BE2C (cell line): ENCODE data around the gene CYREN.

Source experiments
- DNase-seq: peaks from one replicate; pipeline ENCODE4 v3.0.0-alpha.2; 2020
- H3K27me3 ChIP-seq: fragments of 250-450 bp; sonication (Bioruptor Pico); 2 replicates; pipeline ENCODE4 v1.5.1; 2020; ENCODE audit warnings: mild to moderate bottlenecking
- H3K36me3 ChIP-seq: fragments of 250-450 bp; sonication (Bioruptor Pico); 2 replicates; pipeline ENCODE4 v1.5.1; 2020; ENCODE audit warnings: mild to moderate bottlenecking
- H3K4me1 ChIP-seq: fragments of 250-450 bp; sonication (Bioruptor Pico); 2 replicates; pipeline ENCODE4 v1.5.1; 2020
- H3K4me3 ChIP-seq: 2 replicates; pipeline ENCODE4 v1.5.1; 2011; ENCODE audit warnings: low read depth, low read length
- H3K9me3 ChIP-seq: fragments of 250-450 bp; sonication (Bioruptor Pico); 2 replicates; pipeline ENCODE4 v1.5.1; 2020
- CTCF ChIP-seq: IDR thresholded peaks from 2 replicates; pipeline ENCODE4 v1.5.1; 2012; ENCODE audit warnings: mild to moderate bottlenecking, low read depth, low read length

Gene CYREN

GRCh38 chr7:135199439-135199838 lies 28.9 kb upstream of the CYREN start:
- Histone ChIP-seq H3K27me3 (no peaks in the 10 kb centered on the region), H3K4me3 (no peak overlapping the region), H3K9me3 (no peaks in the 10 kb centered on the region), H3K36me3 (no peaks in the 10 kb centered on the region), H3K4me1 (peaks cover 2% of the 10 kb centered on the region; the same call in 1 of the 2 replicates)
- TF ChIP-seq CTCF, result no peak
- DNase-seq, result no peak

GRCh38 chr7:135197906-135198655 lies 27.6 kb upstream of the CYREN start:
- Histone ChIP-seq H3K36me3 (no peaks in the 10 kb centered on the region), H3K4me3 (no peak overlapping the region), H3K27me3 (no peaks in the 10 kb centered on the region), H3K4me1 (peaks cover 2% of the 10 kb centered on the region; the same call in 1 of the 2 replicates), H3K9me3 (no peaks in the 10 kb centered on the region)
- no peak for DNase-seq
- no peak for TF ChIP-seq CTCF

- H3K4me3 ChIP-seq, result no peak overlapping the region
- no peak for TF ChIP-seq CTCF
- H3K4me1 ChIP-seq, result peaks cover 2% of the 10 kb centered on the region; the same call in 1 of the 2 replicates
- no peaks in the 10 kb centered on the region for H3K36me3 ChIP-seq
- DNase-seq, result no peak
- no peaks in the 10 kb centered on the region for H3K27me3 ChIP-seq
- no peaks in the 10 kb centered on the region for H3K9me3 ChIP-seq
Observed at GRCh38 chr7:135197343-135197742, 26.8 kb upstream of the CYREN start.

GRCh38 chr7:135195968-135196629 lies 25.6 kb upstream of the CYREN start:
- peaks cover 2% of the 10 kb centered on the region; the same call in 1 of the 2 replicates for H3K4me1 ChIP-seq

GRCh38 chr7:135195156-135195555 lies 24.6 kb upstream of the CYREN start:
- Histone ChIP-seq H3K4me1 (no peaks in the 10 kb centered on the region), H3K27me3 (no peaks in the 10 kb centered on the region), H3K36me3 (no peaks in the 10 kb centered on the region), H3K9me3 (no peaks in the 10 kb centered on the region), H3K4me3 (no peak overlapping the region)
- TF ChIP-seq CTCF, result no peak
- no peak for DNase-seq

More at GRCh38 chr7:135195968-135196629, 25.6 kb upstream of the CYREN start:
- no peaks in the 10 kb centered on the region for H3K36me3 ChIP-seq
- H3K4me3 ChIP-seq, result no peak overlapping the region
- no peak for TF ChIP-seq CTCF
- no peak for DNase-seq
- H3K27me3 ChIP-seq, result no peaks in the 10 kb centered on the region
- H3K9me3 ChIP-seq, result no peaks in the 10 kb centered on the region
